CD8-positive, alpha-beta memory T cell (primary cell): ENCODE measurements around the gene ZBTB18. TPM values are rescaled to one million over a fixed set of nuclear protein-coding genes. Genes with fewer than 3 reads are reported as not detected.

ENCODE experiments used
- CTCF ChIA-PET: fragments of 350-600 bp; sonication (Branson Sonifier 250); formaldehyde crosslinking; loops from one replicate; lab custom pipeline; 2021; ENCODE audit warnings: antibody characterized with exemption; lab: Charles Lee
- POLR2A ChIA-PET: fragments of 350-600 bp; sonication (Branson Sonifier 250); formaldehyde crosslinking; loops from one replicate; lab custom pipeline; 2021; ENCODE audit warnings: antibody characterized with exemption; lab: Charles Lee
- DNase-seq, 5 donors: peaks; one replicate each; pipeline versions ENCODE4 v3.0.0 to v3.0.0-alpha.2; 2020 to 2022; ENCODE audit warnings: mixed read lengths in 1 of 5
- H3K27ac ChIP-seq: one replicate; pipeline ENCODE4 v1.7.0; 2013; ENCODE audit warnings: low read depth, mild to moderate bottlenecking, low read length, moderate library complexity
- H3K27me3 ChIP-seq: 2 replicates; pipeline ENCODE4 v1.7.0; 2013; ENCODE audit warnings: low read length, mild to moderate bottlenecking; ENCODE audit not compliant: insufficient read depth, poor library complexity, severe bottlenecking
- H3K36me3 ChIP-seq: 2 replicates; pipeline ENCODE4 v1.7.0; 2013; ENCODE audit warnings: mild to moderate bottlenecking, low read length, moderate library complexity; ENCODE audit not compliant: insufficient read depth
- H3K4me1 ChIP-seq: 2 replicates; pipeline ENCODE4 v1.7.0; 2013; ENCODE audit warnings: mild to moderate bottlenecking, low read length, moderate library complexity; ENCODE audit not compliant: insufficient read depth
- H3K4me3 ChIP-seq: 2 replicates; pipeline ENCODE4 v1.7.0; 2013; ENCODE audit warnings: mild to moderate bottlenecking, low read length
- H3K9me3 ChIP-seq: 2 replicates; pipeline ENCODE4 v1.7.0; 2013; ENCODE audit warnings: mild to moderate bottlenecking, low read length
- H3K27ac Mint-ChIP-seq, 8 donors: one replicate each; pipeline ENCODE4 v1.8.0; 2020 to 2021; ENCODE audit warnings: mixed read lengths in 8 of 8, mild to moderate bottlenecking in 6 of 8, inconsistent platforms in 3 of 8, moderate library complexity in 3 of 8
- H3K27me3 Mint-ChIP-seq, 2 donors: one replicate each; pipeline ENCODE4 v1.8.0; 2020 to 2021; ENCODE audit warnings: mixed read lengths in 2 of 2, mild to moderate bottlenecking in 1 of 2, moderate library complexity in 1 of 2
- H3K36me3 Mint-ChIP-seq, 3 donors: one replicate each; pipeline ENCODE4 v1.8.0; 2020 to 2021; ENCODE audit warnings: mixed read lengths in 3 of 3, inconsistent platforms in 1 of 3, mild to moderate bottlenecking in 1 of 3
- H3K4me1 Mint-ChIP-seq, 3 donors: one replicate each; pipeline ENCODE4 v1.8.0; 2020 to 2021; ENCODE audit warnings: mixed read lengths in 3 of 3, inconsistent platforms in 1 of 3, mild to moderate bottlenecking in 1 of 3
- H3K4me3 Mint-ChIP-seq, 7 donors: one replicate each; pipeline ENCODE4 v1.8.0; 2020 to 2021; ENCODE audit warnings: mixed read lengths in 7 of 7, mild to moderate bottlenecking in 6 of 7, moderate library complexity in 4 of 7, inconsistent platforms in 2 of 7
- H3K9me3 Mint-ChIP-seq, 5 donors: one replicate each; pipeline ENCODE4 v1.8.0; 2020 to 2022; ENCODE audit warnings: mixed read lengths in 5 of 5, mild to moderate bottlenecking in 3 of 5, moderate library complexity in 2 of 5, inconsistent platforms in 1 of 5
- polyA plus RNA-seq: library from polyadenylated mRNA; unstranded; fragments of 300-500 nt; fragmentation: Illumina TruSeq; gene quantifications from one replicate; pipeline ENCODE4 v1.2.3, GENCODE V29; 2021
- total RNA-seq, 2 experiments: library from RNA; stranded (reverse); gene quantifications; one replicate each; pipeline ENCODE4 v1.2.3, GENCODE V29; 2021

ZBTB18 gene
- total and polyA plus RNA-seq, 3 experiments from 2014 or later = 1.5 to 9.9 (median 9.1) TPM

GRCh38 chr1:244087021-244087560 is 36.0 kb downstream of the ZBTB18 start:
- CTCF ChIA-PET = no interaction called here

GRCh38 chr1:244087611-244088010 is 36.5 kb downstream of the ZBTB18 start:
- no peaks in the 10 kb centered on the region for H3K36me3 ChIP-seq
- ChIA-PET CTCF (no interaction called here), POLR2A (no interaction called here)
- no peak for DNase-seq
- H3K27me3 Mint-ChIP-seq = peaks cover 7 to 41% of the 10 kb centered on the region in 2 donors
- no peaks in the 10 kb centered on the region for H3K9me3 ChIP-seq
- no peak overlapping the region for H3K27ac ChIP-seq
- no peaks in the 10 kb centered on the region for H3K4me1 Mint-ChIP-seq
- no peak overlapping the region for H3K4me3 ChIP-seq
- H3K9me3 Mint-ChIP-seq = peaks cover 0 to 2% (median 0%) of the 10 kb centered on the region in 5 donors
- no peaks in the 10 kb centered on the region for H3K4me1 ChIP-seq
- H3K36me3 Mint-ChIP-seq = peaks cover 0 to 8% (median 0%) of the 10 kb centered on the region in 3 donors
- no peak overlapping the region for H3K27ac Mint-ChIP-seq
- no peaks in the 10 kb centered on the region for H3K27me3 ChIP-seq
- H3K4me3 Mint-ChIP-seq = no peak overlapping the region

More at GRCh38 chr1:244087021-244087560, 36.0 kb downstream of the ZBTB18 start:
- Mint-ChIP-seq H3K4me3 (no peak overlapping the region), H3K9me3 (peaks cover 0 to 2% (median 0%) of the 10 kb centered on the region in 5 donors), H3K27ac (no peak overlapping the region), H3K27me3 (peaks cover 12 to 42% of the 10 kb centered on the region in 2 donors), H3K4me1 (no peaks in the 10 kb centered on the region), H3K36me3 (peaks cover 0 to 7% (median 0%) of the 10 kb centered on the region in 3 donors)
- no peak overlapping the region for H3K4me3 ChIP-seq
- H3K4me1 ChIP-seq = no peaks in the 10 kb centered on the region
- no peak overlapping the region for H3K27ac ChIP-seq
- no peak for DNase-seq
- no peaks in the 10 kb centered on the region for H3K36me3 ChIP-seq
- H3K27me3 ChIP-seq = no peaks in the 10 kb centered on the region
- no peaks in the 10 kb centered on the region for H3K9me3 ChIP-seq
- POLR2A ChIA-PET = no interaction called here

GRCh38 chr1:244088161-244088560 is 37.1 kb downstream of the ZBTB18 start:
- no peaks in the 10 kb centered on the region for H3K9me3 ChIP-seq
- Mint-ChIP-seq H3K9me3 (peaks cover 0 to 2% (median 0%) of the 10 kb centered on the region in 5 donors), H3K36me3 (peaks cover 0 to 6% (median 0%) of the 10 kb centered on the region in 3 donors), H3K27ac (no peak overlapping the region), H3K4me1 (no peaks in the 10 kb centered on the region), H3K27me3 (peaks cover 6 to 39% of the 10 kb centered on the region in 2 donors), H3K4me3 (no peak overlapping the region)
- DNase-seq = no peak
- CTCF ChIA-PET = no interaction called here
- no peaks in the 10 kb centered on the region for H3K4me1 ChIP-seq
- H3K36me3 ChIP-seq = no peaks in the 10 kb centered on the region
- no peak overlapping the region for H3K4me3 ChIP-seq
- no peak overlapping the region for H3K27ac ChIP-seq
- H3K27me3 ChIP-seq = no peaks in the 10 kb centered on the region
- POLR2A ChIA-PET = no interaction called here

- H3K4me3 ChIP-seq = no peak overlapping the region
- no peaks in the 10 kb centered on the region for H3K27me3 ChIP-seq
- ChIA-PET POLR2A (no interaction called here), CTCF (interaction anchor here (1.0 kb wide), 1 partner anchor 15 kb away, joined by 3 read pairs; no protein-coding TSS in a partner anchor)
- peaks cover 0 to under 1% (median 0%) of the 10 kb centered on the region in 5 donors for H3K9me3 Mint-ChIP-seq
- H3K36me3 ChIP-seq = no peaks in the 10 kb centered on the region
- no peaks in the 10 kb centered on the region for H3K9me3 ChIP-seq
- H3K4me1 Mint-ChIP-seq = no peaks in the 10 kb centered on the region
- no peak for DNase-seq
- H3K27ac Mint-ChIP-seq = no peak overlapping the region
- H3K4me1 ChIP-seq = no peaks in the 10 kb centered on the region
- peaks cover 0 to 6% (median 2%) of the 10 kb centered on the region in 3 donors for H3K36me3 Mint-ChIP-seq
- H3K27me3 Mint-ChIP-seq = peaks cover 6 to 34% of the 10 kb centered on the region in 2 donors
- no peak overlapping the region for H3K4me3 Mint-ChIP-seq
- H3K27ac ChIP-seq = no peak overlapping the region
These were observed 38.5 kb downstream of the ZBTB18 start for GRCh38 chr1:244089561-244089960.

- Histone ChIP-seq H3K27ac (no peak overlapping the region), H3K27me3 (no peaks in the 10 kb centered on the region), H3K4me3 (no peak overlapping the region), H3K4me1 (no peaks in the 10 kb centered on the region), H3K36me3 (no peaks in the 10 kb centered on the region), H3K9me3 (no peaks in the 10 kb centered on the region)
- ChIA-PET CTCF (no interaction called here), POLR2A (interaction anchor here (1.0 kb wide), 1 partner anchor 43 kb away, joined by 4 read pairs; no protein-coding TSS in a partner anchor)
- Mint-ChIP-seq H3K27ac (no peak overlapping the region), H3K27me3 (peaks cover 8 to 31% of the 10 kb centered on the region in 2 donors), H3K9me3 (no peaks in the 10 kb centered on the region), H3K36me3 (peaks cover 0 to 6% (median 2%) of the 10 kb centered on the region in 3 donors), H3K4me1 (no peaks in the 10 kb centered on the region), H3K4me3 (no peak overlapping the region)
- no peak for DNase-seq
These were observed 39.6 kb downstream of the ZBTB18 start for GRCh38 chr1:244090645-244091044.

- no peaks in the 10 kb centered on the region for H3K36me3 ChIP-seq
- no peaks in the 10 kb centered on the region for H3K4me1 Mint-ChIP-seq
- H3K27me3 ChIP-seq = no peaks in the 10 kb centered on the region
- H3K4me3 Mint-ChIP-seq = peak overlapping the region in 1 of 7 donors; percentile 1
- H3K4me1 ChIP-seq = no peaks in the 10 kb centered on the region
- no peaks in the 10 kb centered on the region for H3K9me3 ChIP-seq
- ChIA-PET POLR2A (no interaction called here), CTCF (no interaction called here)
- H3K9me3 Mint-ChIP-seq = no peaks in the 10 kb centered on the region
- peaks cover 9 to 27% of the 10 kb centered on the region in 2 donors for H3K27me3 Mint-ChIP-seq
- no peak for DNase-seq
- H3K27ac ChIP-seq = no peak overlapping the region
- no peak overlapping the region for H3K4me3 ChIP-seq
- H3K36me3 Mint-ChIP-seq = peaks cover 0 to 4% (median 2%) of the 10 kb centered on the region in 3 donors
- no peak overlapping the region for H3K27ac Mint-ChIP-seq
These were observed 41.3 kb downstream of the ZBTB18 start for GRCh38 chr1:244092293-244092963.

GRCh38 chr1:244092964-244093638 is 42.0 kb downstream of the ZBTB18 start:
- Mint-ChIP-seq H3K27me3 (peaks cover 9 to 21% of the 10 kb centered on the region in 2 donors), H3K4me3 (no peak overlapping the region), H3K4me1 (no peaks in the 10 kb centered on the region), H3K36me3 (peaks cover 0 to 4% (median 2%) of the 10 kb centered on the region in 3 donors), H3K9me3 (no peaks in the 10 kb centered on the region), H3K27ac (no peak overlapping the region)
- Histone ChIP-seq H3K9me3 (no peaks in the 10 kb centered on the region), H3K36me3 (no peaks in the 10 kb centered on the region), H3K4me3 (no peak overlapping the region), H3K27ac (no peak overlapping the region), H3K4me1 (no peaks in the 10 kb centered on the region), H3K27me3 (no peaks in the 10 kb centered on the region)
- ChIA-PET POLR2A (no interaction called here), CTCF (no interaction called here)
- DNase-seq = no peak
